Loucy (cell line): ENCODE results near the gene KIF18A.

ENCODE experiments used
- H2AFZ ChIP-seq: fragments of 200-600 bp; sonication (generic); 2 replicates; pipeline ENCODE4 v1.6.0; 2016; ENCODE audit warnings: antibody characterized with exemption, mild to moderate bottlenecking, low read length, moderate library complexity
- H3F3A ChIP-seq: fragments of 200-600 bp; 2 replicates; pipeline ENCODE4 v1.6.0; 2016; ENCODE audit warnings: antibody characterized with exemption, low read depth, mild to moderate bottlenecking
- H3K27me3 ChIP-seq: fragments of 200-600 bp; sonication (generic); 2 replicates; pipeline ENCODE4 v1.6.1; 2014; ENCODE audit warnings: low read length, mild to moderate bottlenecking; ENCODE audit not compliant: insufficient read depth, poor library complexity, severe bottlenecking
- H3K36me3 ChIP-seq: fragments of 200-600 bp; sonication (generic); 2 replicates; pipeline ENCODE4 v1.6.1; 2016; ENCODE audit warnings: low read length; ENCODE audit not compliant: insufficient read depth
- H3K4me1 ChIP-seq: fragments of 200-600 bp; sonication (generic); 2 replicates; pipeline ENCODE4 v1.5.1; 2014; ENCODE audit warnings: low read length, mild to moderate bottlenecking; ENCODE audit not compliant: insufficient read depth, poor library complexity, severe bottlenecking
- H3K4me2 ChIP-seq: fragments of 200-600 bp; sonication (generic); 2 replicates; pipeline ENCODE4 v1.6.0; 2014; ENCODE audit warnings: antibody characterized with exemption, low read length, low read depth, mild to moderate bottlenecking; ENCODE audit not compliant: poor library complexity, severe bottlenecking
- H3K4me3 ChIP-seq: fragments of 200-600 bp; sonication (generic); 2 replicates; pipeline ENCODE4 v1.5.1; 2014; ENCODE audit warnings: low read length, mild to moderate bottlenecking, mixed read lengths; ENCODE audit not compliant: poor library complexity, severe bottlenecking
- H3K79me2 ChIP-seq: fragments of 200-600 bp; sonication (generic); 2 replicates; pipeline ENCODE4 v1.6.1; 2014; ENCODE audit warnings: low read length; ENCODE audit not compliant: insufficient read depth
- H3K9ac ChIP-seq: fragments of 200-600 bp; sonication (generic); 2 replicates; pipeline ENCODE4 v1.6.0; 2014; ENCODE audit warnings: mild to moderate bottlenecking, low read depth, low read length, moderate library complexity; ENCODE audit not compliant: poor library complexity, severe bottlenecking
- H3K9me2 ChIP-seq: fragments of 200-600 bp; sonication (generic); replicated peaks from 2 replicates; pipeline ENCODE4 v1.6.1; 2016; ENCODE audit warnings: low read depth, low read length, mixed read lengths
- H3K9me3 ChIP-seq: fragments of 200-600 bp; sonication (generic); 2 replicates; pipeline ENCODE4 v1.6.1; 2014; ENCODE audit warnings: mild to moderate bottlenecking, antibody characterized with exemption, low read length, low read depth; ENCODE audit not compliant: insufficient read depth
- H4K20me1 ChIP-seq: fragments of 200-600 bp; sonication (generic); 2 replicates; pipeline ENCODE4 v1.6.0; 2014; ENCODE audit warnings: antibody characterized with exemption, low read length, mild to moderate bottlenecking; ENCODE audit not compliant: insufficient read depth, poor library complexity, severe bottlenecking
- EZH2phosphoT487 ChIP-seq: fragments of 200-600 bp; IDR thresholded peaks from 2 replicates; pipeline ENCODE4 v1.6.1; 2018; ENCODE audit warnings: antibody characterized with exemption, mild to moderate bottlenecking, moderate library complexity, borderline replicate concordance
- TF ChIP-seq, protein P1 (sequence below): fragments of 200-600 bp; sonication (generic); conservative IDR thresholded peaks from 2 replicates; pipeline ENCODE4 v1.5.1; 2014; ENCODE audit warnings: mild to moderate bottlenecking, antibody characterized with exemption, low read length

The KIF18A gene

DNA sequence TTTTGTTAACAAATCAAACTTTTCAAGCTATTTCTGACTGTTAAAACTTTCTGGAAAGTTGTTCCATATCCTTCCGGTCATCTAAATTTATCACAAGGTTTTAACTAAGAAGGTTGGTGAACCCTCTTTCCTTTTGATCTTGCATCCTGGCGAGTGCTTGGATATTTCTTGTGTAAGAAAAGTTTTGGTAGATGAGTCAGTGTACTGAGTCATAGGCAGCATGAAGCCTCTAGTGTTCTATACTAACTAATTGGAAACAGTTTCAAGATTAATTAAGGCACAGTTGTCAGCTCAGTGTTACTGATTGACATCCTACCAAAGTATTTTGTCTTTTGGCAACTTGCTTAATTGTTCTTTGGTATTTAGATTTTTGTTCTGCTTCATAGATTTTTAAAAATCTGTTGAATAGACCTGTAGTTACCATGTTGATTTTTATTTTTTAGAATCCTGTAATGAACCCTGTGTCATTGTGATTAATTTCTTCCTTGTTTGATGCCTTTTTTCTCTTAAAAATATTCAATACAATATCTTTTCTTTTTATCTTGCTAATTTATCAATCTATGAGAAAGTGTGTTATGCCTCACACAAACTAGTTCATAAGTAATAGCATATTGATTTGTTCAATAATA is 38.3 kb upstream of the KIF18A start:
- Histone ChIP-seq H3K79me2 (no peaks in the 10 kb centered on the region), H3K9ac (no peak overlapping the region), H3K36me3 (no peaks in the 10 kb centered on the region), H3K9me3 (no peaks in the 10 kb centered on the region), H3K4me3 (no peak overlapping the region), H3K9me2 (no peaks in the 10 kb centered on the region), H2AFZ (no peak overlapping the region), H3K4me2 (no peak overlapping the region), H3K27me3 (no peaks in the 10 kb centered on the region), H3K4me1 (peaks cover 12% of the 10 kb centered on the region), H3F3A (no peaks in the 10 kb centered on the region), H4K20me1 (no peaks in the 10 kb centered on the region)
- TF ChIP-seq EZH2phosphoT487: no peak
- TF ChIP-seq, protein P1, sequence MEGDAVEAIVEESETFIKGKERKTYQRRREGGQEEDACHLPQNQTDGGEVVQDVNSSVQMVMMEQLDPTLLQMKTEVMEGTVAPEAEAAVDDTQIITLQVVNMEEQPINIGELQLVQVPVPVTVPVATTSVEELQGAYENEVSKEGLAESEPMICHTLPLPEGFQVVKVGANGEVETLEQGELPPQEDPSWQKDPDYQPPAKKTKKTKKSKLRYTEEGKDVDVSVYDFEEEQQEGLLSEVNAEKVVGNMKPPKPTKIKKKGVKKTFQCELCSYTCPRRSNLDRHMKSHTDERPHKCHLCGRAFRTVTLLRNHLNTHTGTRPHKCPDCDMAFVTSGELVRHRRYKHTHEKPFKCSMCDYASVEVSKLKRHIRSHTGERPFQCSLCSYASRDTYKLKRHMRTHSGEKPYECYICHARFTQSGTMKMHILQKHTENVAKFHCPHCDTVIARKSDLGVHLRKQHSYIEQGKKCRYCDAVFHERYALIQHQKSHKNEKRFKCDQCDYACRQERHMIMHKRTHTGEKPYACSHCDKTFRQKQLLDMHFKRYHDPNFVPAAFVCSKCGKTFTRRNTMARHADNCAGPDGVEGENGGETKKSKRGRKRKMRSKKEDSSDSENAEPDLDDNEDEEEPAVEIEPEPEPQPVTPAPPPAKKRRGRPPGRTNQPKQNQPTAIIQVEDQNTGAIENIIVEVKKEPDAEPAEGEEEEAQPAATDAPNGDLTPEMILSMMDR: no peak

DNA sequence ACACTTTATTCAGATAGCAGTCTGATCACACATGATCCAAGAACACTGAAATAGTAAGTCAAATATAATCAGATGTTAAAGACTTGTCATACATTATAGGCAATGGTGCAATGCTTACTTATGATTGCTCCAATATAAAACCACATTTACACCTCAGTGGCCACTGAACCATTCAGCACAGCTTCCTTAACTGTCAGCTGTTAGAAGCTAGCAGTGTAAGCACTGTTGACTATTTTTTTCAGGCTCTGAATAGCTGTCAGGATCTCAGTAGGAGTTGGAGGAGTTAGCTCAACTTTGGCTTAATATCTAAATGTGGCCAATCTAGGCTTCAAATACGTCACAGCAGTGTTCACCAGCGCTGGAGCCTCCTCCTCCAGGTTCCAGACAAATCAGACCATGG is 36.9 kb upstream of the KIF18A start:
- Histone ChIP-seq H3K4me1 (peaks cover 12% of the 10 kb centered on the region), H3K9ac (no peak overlapping the region), H3K27me3 (no peaks in the 10 kb centered on the region), H3K79me2 (no peaks in the 10 kb centered on the region), H3K4me3 (no peak overlapping the region), H4K20me1 (no peaks in the 10 kb centered on the region), H3K9me2 (no peaks in the 10 kb centered on the region), H2AFZ (no peak overlapping the region), H3K9me3 (no peaks in the 10 kb centered on the region), H3F3A (no peaks in the 10 kb centered on the region), H3K36me3 (no peaks in the 10 kb centered on the region), H3K4me2 (no peak overlapping the region)
- TF ChIP-seq, protein P1: no peak
- no peak for TF ChIP-seq EZH2phosphoT487

DNA sequence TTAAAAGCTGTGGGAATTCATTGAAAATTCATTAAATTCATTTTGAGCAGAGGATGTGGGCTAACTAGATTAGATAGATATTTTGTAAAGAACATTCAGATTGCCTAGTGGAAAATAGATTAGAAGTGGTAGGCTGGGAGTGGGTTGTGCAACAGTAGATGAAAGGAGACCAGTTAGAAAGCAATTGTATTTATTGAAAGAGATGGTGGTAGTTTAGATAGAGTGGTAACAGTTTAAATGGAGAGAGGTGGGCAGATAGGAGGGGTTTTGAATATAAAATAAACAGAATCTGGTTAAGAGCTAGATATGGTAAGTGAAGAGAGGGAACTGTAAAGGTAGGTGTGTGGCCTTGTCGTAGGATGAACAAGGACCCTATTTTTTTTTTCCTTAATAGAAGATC is 34.8 kb upstream of the KIF18A start:
- Histone ChIP-seq H3F3A (no peaks in the 10 kb centered on the region), H3K9me2 (no peaks in the 10 kb centered on the region), H3K36me3 (no peaks in the 10 kb centered on the region), H3K9me3 (peaks cover 10% of the 10 kb centered on the region; the same call in 1 of the 2 replicates), H3K79me2 (no peaks in the 10 kb centered on the region), H4K20me1 (no peaks in the 10 kb centered on the region), H3K9ac (no peak overlapping the region), H3K27me3 (no peaks in the 10 kb centered on the region), H2AFZ (no peak overlapping the region), H3K4me1 (peaks cover 12% of the 10 kb centered on the region), H3K4me2 (no peak overlapping the region), H3K4me3 (no peak overlapping the region)
- no peak for TF ChIP-seq EZH2phosphoT487
- TF ChIP-seq, protein P1: no peak
